H1 (cell line): ENCODE results near the gene TNS1. TPM values are rescaled to one million over a fixed set of nuclear protein-coding genes. Genes with fewer than 3 reads are reported as not detected.

Experiments used
- CTCF ChIA-PET: fragments of 300-600 bp; sonication (Branson Sonifier 250); formaldehyde crosslinking; loops from one replicate; lab custom pipeline; 2021; ENCODE audit not compliant: partially characterized antibody; lab: Charles Lee
- POLR2A ChIA-PET: fragments of 300-600 bp; sonication (Branson Sonifier 250); formaldehyde crosslinking; loops from one replicate; lab custom pipeline; 2021; ENCODE audit warnings: inconsistent platforms; ENCODE audit not compliant: partially characterized antibody; lab: Charles Lee
- DNase-seq, 2 experiments: peaks; one replicate each; pipeline versions ENCODE4 v3.0.0 to v3.0.0-alpha.2; 2010 to 2022; ENCODE audit warnings: low spot score in 2 of 2, low read depth in 1 of 2, mixed read lengths in 1 of 2
- FAIRE-seq: peaks from 2 replicates; lab custom pipeline; 2011; peaks lifted over from hg19 to GRCh38; lab: Jason Lieb, UNC
- H2AFZ ChIP-seq: 2 replicates; pipeline ENCODE4 v1.8.1; 2012; ENCODE audit warnings: low read length, inconsistent platforms
- H2AK5ac ChIP-seq: 2 replicates; pipeline ENCODE4 v1.6.1; 2013; ENCODE audit warnings: low read depth, low read length
- H2BK120ac ChIP-seq: replicated peaks from 2 replicates; pipeline ENCODE3; 2013; ENCODE audit warnings: low read depth, low read length, inconsistent platforms
- H2BK12ac ChIP-seq: 2 replicates; pipeline ENCODE4 v1.6.1; 2013; ENCODE audit warnings: low read depth, low read length
- H2BK15ac ChIP-seq: 2 replicates; pipeline ENCODE4 v1.6.1; 2013; ENCODE audit warnings: low read length
- H2BK20ac ChIP-seq: 2 replicates; pipeline ENCODE4 v1.6.1; 2013; ENCODE audit warnings: low read length
- H2BK5ac ChIP-seq: 2 replicates; pipeline ENCODE4 v1.6.1; 2013; ENCODE audit warnings: low read depth, low read length
- H3K14ac ChIP-seq: 2 replicates; pipeline ENCODE4 v1.6.1; 2013; ENCODE audit warnings: inconsistent platforms; ENCODE audit not compliant: insufficient read length
- H3K18ac ChIP-seq: 2 replicates; pipeline ENCODE4 v1.6.1; 2013; ENCODE audit warnings: low read length; ENCODE audit errors: extremely low read depth
- H3K23ac ChIP-seq: 2 replicates; pipeline ENCODE4 v1.6.1; 2013; ENCODE audit warnings: inconsistent platforms; ENCODE audit not compliant: insufficient read length
- H3K23me2 ChIP-seq: 2 replicates; pipeline ENCODE4 v1.6.1; 2013; ENCODE audit warnings: low read depth, low read length
- H3K27ac ChIP-seq: 2 replicates; pipeline ENCODE4 v1.6.1; 2011; ENCODE audit warnings: low read depth, low read length, inconsistent platforms
- H3K27me3 ChIP-seq, 4 experiments: replicated peaks in 1 of 4; 1 replicate in 1 of 4; 2 replicates in 3 of 4; pipeline versions ENCODE4 v1.6.1 to v1.8.1; 2011 to 2013; ENCODE audit warnings: low read length in 3 of 4, mild to moderate bottlenecking in 3 of 4, inconsistent platforms in 2 of 4, mixed read lengths in 2 of 4, moderate library complexity in 1 of 4; ENCODE audit not compliant: control insufficient read depth in 3 of 4, insufficient read depth in 3 of 4; ENCODE audit errors: extremely low read depth in 1 of 4
- H3K36me3 ChIP-seq, 4 experiments: 2 replicates each; pipeline versions ENCODE4 v1.6.1 to v1.8.1; 2011 to 2013; ENCODE audit warnings: mild to moderate bottlenecking in 4 of 4, low read length in 3 of 4, moderate library complexity in 2 of 4, control low read depth in 1 of 4, inconsistent platforms in 1 of 4; ENCODE audit not compliant: insufficient read depth in 4 of 4, control insufficient read depth in 2 of 4
- H3K4ac ChIP-seq: replicated peaks from 2 replicates; pipeline ENCODE3; 2013; ENCODE audit warnings: low read length, low read depth, mixed read lengths, inconsistent platforms; ENCODE audit not compliant: insufficient read length
- H3K4me1 ChIP-seq, 4 experiments: replicated peaks in 1 of 4; 1 replicate in 1 of 4; 2 replicates in 3 of 4; pipeline versions ENCODE4 v1.6.1 to v1.8.1; 2011 to 2013; ENCODE audit warnings: low read length in 3 of 4, inconsistent platforms in 2 of 4, mixed read lengths in 1 of 4; ENCODE audit not compliant: insufficient read depth in 4 of 4, control insufficient read depth in 3 of 4
- H3K4me2 ChIP-seq, 2 experiments: 2 replicates each; pipeline versions ENCODE4 v1.6.1 to v1.8.1; 2011 to 2013; ENCODE audit warnings: low read depth in 2 of 2, low read length in 2 of 2, control low read depth in 1 of 2, inconsistent platforms in 1 of 2, mild to moderate bottlenecking in 1 of 2; ENCODE audit not compliant: insufficient read depth in 1 of 2
- H3K4me3 ChIP-seq, 4 experiments: fragments of 200-600, 300-600 bp in 1 of 4; sonication (generic), shearing (Covaris generic), sonication (Bioruptor Twin) in 1 of 4; 2 replicates each; pipeline versions ENCODE4 v1.5.1 to v1.8.1; 2011 to 2016; ENCODE audit warnings: low read length in 4 of 4, low read depth in 3 of 4, control low read depth in 2 of 4, inconsistent platforms in 2 of 4, mild to moderate bottlenecking in 2 of 4, mixed read lengths in 1 of 4, moderate library complexity in 1 of 4; ENCODE audit not compliant: insufficient read depth in 2 of 4; ENCODE audit errors: extremely low read depth in 1 of 4
- H3K56ac ChIP-seq: replicated peaks from 2 replicates; pipeline ENCODE3; 2013; ENCODE audit warnings: low read depth, mild to moderate bottlenecking, mixed read lengths, low read length, inconsistent platforms; ENCODE audit not compliant: insufficient read length
- H3K79me1 ChIP-seq: 2 replicates; pipeline ENCODE4 v1.6.1; 2013; ENCODE audit warnings: low read depth, low read length, control low read depth
- H3K79me2 ChIP-seq, 2 experiments: 2 replicates each; pipeline versions ENCODE4 v1.6.1 to v1.8.1; 2012 to 2013; ENCODE audit warnings: low read length in 2 of 2, mild to moderate bottlenecking in 2 of 2, inconsistent platforms in 1 of 2; ENCODE audit not compliant: insufficient read depth in 2 of 2, control insufficient read depth in 1 of 2
- H3K9ac ChIP-seq, 4 experiments: replicated peaks in 1 of 4; 1 replicate in 1 of 4; 2 replicates in 3 of 4; pipeline versions ENCODE4 v1.6.1 to v1.8.1; 2011 to 2013; ENCODE audit warnings: low read depth in 3 of 4, low read length in 3 of 4, control low read depth in 2 of 4, mild to moderate bottlenecking in 2 of 4, moderate library complexity in 2 of 4, inconsistent platforms in 1 of 4; ENCODE audit errors: extremely low read depth in 1 of 4
- H3K9me3 ChIP-seq, 2 experiments: 2 replicates each; pipeline versions ENCODE4 v1.6.1 to v1.8.1; 2012 to 2013; ENCODE audit warnings: mild to moderate bottlenecking in 2 of 2, moderate library complexity in 2 of 2, control low read depth in 1 of 2, inconsistent platforms in 1 of 2, low read depth in 1 of 2, low read length in 1 of 2, mixed read lengths in 1 of 2; ENCODE audit not compliant: insufficient read depth in 2 of 2
- H4K20me1 ChIP-seq, 2 experiments: replicated peaks in 1 of 2; 2 replicates each; pipeline versions ENCODE3 to v1.8.1; 2011 to 2013; ENCODE audit warnings: inconsistent platforms in 2 of 2, low read length in 2 of 2, mild to moderate bottlenecking in 1 of 2; ENCODE audit not compliant: insufficient read depth in 2 of 2, control insufficient read depth in 1 of 2
- H4K5ac ChIP-seq: 2 replicates; pipeline ENCODE4 v1.6.1; 2013; ENCODE audit warnings: low read length, low read depth, mixed read lengths, inconsistent platforms; ENCODE audit not compliant: insufficient read length
- H4K8ac ChIP-seq: 2 replicates; pipeline ENCODE4 v1.8.0; 2013; ENCODE audit warnings: mild to moderate bottlenecking, moderate library complexity, low read length, inconsistent platforms; ENCODE audit not compliant: insufficient read depth; ENCODE audit errors: extremely low read depth
- H4K91ac ChIP-seq: replicated peaks from 2 replicates; pipeline ENCODE3; 2013; ENCODE audit warnings: low read length, mixed read lengths, inconsistent platforms; ENCODE audit not compliant: insufficient read length
- EP300 ChIP-seq, 2 experiments: IDR thresholded peaks; 1 replicate in 1 of 2; 2 replicates in 1 of 2; pipeline ENCODE4 v1.6.1; 2011 to 2012; ENCODE audit warnings: low read depth in 2 of 2, low read length in 2 of 2, mild to moderate bottlenecking in 2 of 2, borderline replicate concordance in 1 of 2, inconsistent platforms in 1 of 2, moderate library complexity in 1 of 2
- GABPA ChIP-seq: IDR thresholded peaks from 2 replicates; pipeline ENCODE4 v1.6.1; 2011; ENCODE audit warnings: mild to moderate bottlenecking, low read length, moderate library complexity, borderline replicate concordance; ENCODE audit not compliant: insufficient read depth
- NRF1 ChIP-seq: IDR thresholded peaks from 2 replicates; pipeline ENCODE4 v1.6.1; 2011; ENCODE audit warnings: mild to moderate bottlenecking, low read depth, low read length, improper control_type of control experiment
- RFX5 ChIP-seq: IDR thresholded peaks from 2 replicates; pipeline ENCODE4 v1.6.1; 2011; ENCODE audit warnings: low read depth, low read length, improper control_type of control experiment, borderline replicate concordance
- SRF ChIP-seq: IDR thresholded peaks from 2 replicates; pipeline ENCODE4 v1.6.1; 2011; ENCODE audit warnings: mild to moderate bottlenecking, low read depth, low read length, moderate library complexity
- USF2 ChIP-seq: IDR thresholded peaks from 2 replicates; pipeline ENCODE4 v1.6.1; 2011; ENCODE audit warnings: low read length, improper control_type of control experiment
- ZNF274 ChIP-seq: IDR thresholded peaks from 2 replicates; pipeline ENCODE4 v1.7.0; 2012; ENCODE audit warnings: low read length, borderline replicate concordance; ENCODE audit errors: extremely low read depth
- WGBS, 2 experiments: shearing (Covaris generic) in 1 of 2; methylation state at CpG; one replicate each; pipeline versions ENCODE4 v1.1.6 to v1.1.7; 2013 to 2015; ENCODE audit warnings: low lambda C conversion rate in 2 of 2, mixed read lengths in 2 of 2, inconsistent platforms in 1 of 2, low coverage in 1 of 2, missing lambda C conversion rate in 1 of 2; ENCODE audit not compliant: insufficient replicate concordance in 2 of 2, insufficient coverage in 1 of 2, insufficient read length in 1 of 2; ENCODE audit errors: extremely low coverage in 1 of 2, missing lambda C conversion rate in 1 of 2; 5-methylcytosine and 5-hydroxymethylcytosine counted together
- polyA plus RNA-seq, 7 experiments: library from polyadenylated mRNA; depleted of rRNA in 3 of 7; stranded (reverse) in 5 of 7; unstranded in 2 of 7; fragments of >200 nt in 5 of 7; fragments of 200-250 nt in 2 of 7; gene quantifications; 1 replicate in 5 of 7; 2 replicates in 1 of 7; 4 replicates in 1 of 7; pipeline versions ENCODE4 v1.2.1 to v1.2.3, GENCODE V29; 2011 to 2013; ENCODE audit warnings: missing spikeins in 2 of 7, mixed read lengths in 2 of 7
- total RNA-seq: library from RNA; stranded (reverse); fragmentation: NEBNext Ultra II Directional; extraction: Animal tissue kit (Norgen Biotek cat#: 25700); gene quantifications from 2 replicates; pipeline ENCODE4 v1.2.1, GENCODE V29; 2021

Gene TNS1
- total and polyA plus RNA-seq, 2 of the 8 experiments (the other 6 are each of a cell fraction or from before 2014, with no cell fraction given): 1.5 to 5.1 TPM

- 83% methylated on average over 10 of the region's 10 CpGs; no CpG with 5 or more reads in 1 of the 2 experiments for WGBS, 2 experiments
- no peak overlapping the region for H2AK5ac ChIP-seq
- no peak overlapping the region for H2BK5ac ChIP-seq
- no peaks in the 10 kb centered on the region for H3K79me2 ChIP-seq
- H3K4ac ChIP-seq: no peak overlapping the region
- H4K91ac ChIP-seq: no peak overlapping the region
- H2BK12ac ChIP-seq: no peak overlapping the region
- H4K5ac ChIP-seq: no peak overlapping the region
- no peak for TF ChIP-seq EP300 (IDR thresholded peaks at IDR 0.05; ENCODE audit: borderline replicate concordance in 1 of 2, low read depth in 2 of 2, low read length in 2 of 2)
- no peak for TF ChIP-seq RFX5
- TF ChIP-seq NRF1: no peak
- TF ChIP-seq SRF: no peak
- TF ChIP-seq USF2: no peak
- TF ChIP-seq GABPA: no peak
- no peak for TF ChIP-seq ZNF274
- H3K27me3 ChIP-seq: peaks cover 0 to 2% (median 0%) of the 10 kb centered on the region in 4 experiments; a peak in 2 of 7 replicates
- DNase-seq: no peak
- no peak overlapping the region for H4K8ac ChIP-seq
- H3K56ac ChIP-seq: no peak overlapping the region
- H3K14ac ChIP-seq: no peak overlapping the region
- H3K4me2 ChIP-seq: no peak overlapping the region
- H3K18ac ChIP-seq: no peak overlapping the region
- H3K9me3 ChIP-seq: no peaks in the 10 kb centered on the region
- H3K4me3 ChIP-seq: no peak overlapping the region
- H2AFZ ChIP-seq: no peak overlapping the region
- ChIA-PET CTCF (interaction anchor here (0.7 to 22.4 kb wide), 17 partner anchors 9 to 552 kb away, joined by 3 to 480 read pairs (median 6); no protein-coding TSS in a partner anchor), POLR2A (interaction anchor here (0.7 to 1.7 kb wide), 3 partner anchors 9 to 30 kb away, joined by 3 to 4 read pairs (median 4); no protein-coding TSS in a partner anchor)
- no peaks in the 10 kb centered on the region for H3K79me1 ChIP-seq
- no peak overlapping the region for H2BK20ac ChIP-seq
- no peaks in the 10 kb centered on the region; the same call in 1 of the 2 replicates for H3K23me2 ChIP-seq
- H2BK15ac ChIP-seq: no peak overlapping the region
- FAIRE-seq: no peak
- no peak overlapping the region for H3K23ac ChIP-seq
- H3K27ac ChIP-seq: no peak overlapping the region
- H3K9ac ChIP-seq: no peak overlapping the region
- H2BK120ac ChIP-seq: no peak overlapping the region
- no peaks in the 10 kb centered on the region for H4K20me1 ChIP-seq
- H3K36me3 ChIP-seq: no peaks in the 10 kb centered on the region
- H3K4me1 ChIP-seq: peaks cover 0 to 35% (median 20%) of the 10 kb centered on the region in 4 experiments; a peak in 6 of 7 replicates
Observed at GRCh38 chr2:217998926-217999594, 3.7 kb downstream of the TNS1 start.
